ENCODE data around the gene CRYGN.

CRYGN gene

DNA sequence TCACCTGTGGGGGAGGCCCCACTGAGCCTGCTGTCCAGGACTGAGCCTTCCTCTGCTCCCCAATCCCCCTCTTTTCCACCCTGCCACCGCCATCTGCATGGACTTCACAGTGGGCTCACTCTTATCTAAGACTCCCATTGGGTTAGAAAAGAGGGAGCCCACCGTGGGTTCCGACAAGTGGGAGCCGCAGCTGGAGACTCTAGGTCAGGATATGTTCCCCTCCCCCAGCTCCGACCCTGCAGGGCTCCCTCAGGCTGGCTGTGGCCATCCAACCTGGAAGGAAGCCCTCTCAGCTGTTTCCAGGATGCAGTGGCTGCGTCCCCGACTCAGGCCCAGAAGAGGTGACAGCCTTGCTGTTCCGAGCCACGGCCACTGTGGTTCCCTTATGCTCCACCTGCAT is 34.9 kb downstream of the CRYGN start:
- DNase-seq: no peak

DNA sequence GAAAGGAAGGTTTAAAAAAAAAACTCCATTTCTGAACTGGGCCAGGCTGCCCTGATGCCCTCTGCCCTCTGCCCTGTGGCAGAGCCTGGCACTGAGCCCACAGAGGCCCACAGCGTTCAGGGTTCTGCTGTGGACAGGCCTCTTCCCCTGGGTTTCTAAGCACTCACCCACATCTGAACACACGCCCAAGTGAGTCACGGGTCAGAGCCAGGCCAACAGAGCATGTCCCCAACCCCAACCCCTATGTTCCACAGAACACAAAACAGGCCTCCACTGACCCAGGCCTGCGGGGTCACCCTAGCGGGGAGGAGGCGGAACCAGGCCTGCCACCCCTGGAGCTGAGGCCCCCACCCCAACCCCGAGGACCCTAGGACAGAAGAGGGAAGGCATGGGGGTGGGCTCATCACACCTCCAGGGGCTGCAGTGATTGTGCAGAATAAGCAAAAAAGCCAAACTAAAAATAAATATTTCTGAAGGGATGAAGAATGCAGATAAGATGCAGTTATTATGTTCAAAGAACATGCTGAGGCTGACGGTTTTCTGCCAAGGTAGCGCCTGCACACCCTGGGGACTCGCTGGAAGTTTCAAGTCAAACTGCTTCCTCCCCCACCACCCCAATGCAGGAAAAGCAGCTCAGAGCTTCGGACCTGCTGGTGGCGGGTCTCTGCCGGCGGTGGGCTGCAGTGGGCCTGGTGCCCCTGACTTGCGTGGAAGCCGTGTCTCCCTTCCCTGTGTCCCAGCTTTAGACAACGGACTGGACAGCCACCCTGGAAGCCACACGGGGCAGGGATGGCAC is 35.5 kb downstream of the CRYGN start:
- no peak for DNase-seq

GRCh38 chr7:151403764-151404163 is 36.2 kb downstream of the CRYGN start:
- no peak for DNase-seq

DNA sequence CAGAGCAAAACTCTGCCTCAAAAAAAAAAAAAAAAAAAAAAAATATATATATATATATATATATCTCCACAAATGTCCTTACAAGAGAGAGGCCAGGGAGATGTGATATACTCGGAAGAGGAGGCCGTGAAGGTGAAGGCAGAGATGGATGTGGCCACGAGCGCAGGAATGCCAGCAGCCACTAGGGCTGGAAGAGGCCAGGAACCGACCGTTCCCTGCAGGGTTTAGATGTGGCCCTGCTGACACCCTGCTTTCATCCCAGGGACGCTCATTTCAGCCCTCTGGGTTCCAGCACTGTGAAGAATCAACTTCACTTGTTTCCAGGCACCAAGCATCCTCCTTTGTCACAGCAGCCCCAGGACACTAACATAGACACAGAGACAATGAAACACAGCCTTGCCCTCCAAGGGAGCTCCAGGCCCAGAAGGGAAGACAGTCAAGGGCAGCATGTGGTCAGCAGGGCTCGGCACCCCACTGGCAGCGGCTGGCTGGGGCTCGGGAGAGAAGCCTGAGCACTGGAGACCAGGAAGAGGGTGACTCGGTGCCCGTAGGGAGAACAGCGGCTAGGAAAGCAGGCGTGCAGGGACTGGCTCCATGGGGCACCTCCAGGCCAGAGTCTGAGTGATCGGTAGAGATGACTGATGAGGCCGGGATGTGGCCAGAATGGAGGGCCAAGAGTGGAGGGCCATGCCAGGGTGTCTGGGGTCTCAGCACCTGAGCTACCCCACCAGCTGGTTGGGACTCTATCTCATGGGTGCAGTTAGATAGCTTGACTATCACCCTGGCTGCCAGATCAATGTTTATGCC is 37.7 kb downstream of the CRYGN start:
- no peak for DNase-seq

GRCh38 chr7:151400626-151401315 is 39.2 kb downstream of the CRYGN start:
- peak; percentile 19 for DNase-seq

DNA sequence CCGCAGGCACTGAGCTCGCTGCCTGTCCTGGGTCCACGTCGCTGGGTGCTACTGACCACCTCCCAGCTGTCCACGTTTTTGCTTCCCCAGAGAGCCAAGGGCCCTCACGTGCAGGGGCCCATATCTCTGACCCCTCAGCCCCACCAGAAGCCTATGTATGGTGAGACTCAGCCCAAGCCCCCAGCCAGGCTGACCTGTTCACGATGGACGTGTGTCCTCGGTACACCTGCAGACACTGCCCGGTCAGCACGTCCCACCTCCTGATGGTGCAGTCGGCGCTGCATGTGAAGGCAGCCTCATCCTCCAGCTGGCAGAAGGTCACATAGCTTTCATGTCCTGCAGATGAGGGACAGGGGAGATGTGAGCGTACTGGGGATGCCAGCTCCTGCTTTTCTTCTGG is 40.0 kb downstream of the CRYGN start:
- DNase-seq: no peak

GRCh38 chr7:151399305-151399601 is 40.7 kb downstream of the CRYGN start:
- DNase-seq: no peak

GRCh38 chr7:151398446-151399304 is 41.3 kb downstream of the CRYGN start:
- DNase-seq: no peak

DNA sequence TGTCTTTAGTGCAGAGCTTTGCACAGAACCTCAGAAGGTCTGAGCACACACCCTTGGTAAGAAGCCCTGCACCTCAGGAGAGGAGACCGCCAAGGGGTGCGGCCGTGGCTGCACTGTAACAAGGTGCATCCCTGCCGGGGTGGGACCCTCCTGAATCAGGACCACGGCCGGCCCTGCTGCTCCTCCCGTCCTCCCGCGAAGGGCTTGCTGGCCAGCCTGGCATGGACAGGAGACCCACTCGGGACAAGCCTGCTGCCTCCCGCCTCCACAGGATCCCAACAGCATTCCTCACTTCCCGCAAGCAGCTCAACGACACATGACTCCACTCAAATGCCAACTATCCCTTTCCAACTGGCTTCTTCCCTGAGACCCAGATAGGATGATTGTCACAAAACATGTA is 42.9 kb downstream of the CRYGN start:
- DNase-seq: no peak

GRCh38 chr7:151396328-151396970 is 43.5 kb downstream of the CRYGN start:
- no peak for DNase-seq

- DNase-seq: no peak
These were observed 44.9 kb downstream of the CRYGN start for GRCh38 chr7:151395036-151395367.

- no peak for DNase-seq
These were observed 45.6 kb downstream of the CRYGN start for GRCh38 chr7:151394076-151395035.

DNA sequence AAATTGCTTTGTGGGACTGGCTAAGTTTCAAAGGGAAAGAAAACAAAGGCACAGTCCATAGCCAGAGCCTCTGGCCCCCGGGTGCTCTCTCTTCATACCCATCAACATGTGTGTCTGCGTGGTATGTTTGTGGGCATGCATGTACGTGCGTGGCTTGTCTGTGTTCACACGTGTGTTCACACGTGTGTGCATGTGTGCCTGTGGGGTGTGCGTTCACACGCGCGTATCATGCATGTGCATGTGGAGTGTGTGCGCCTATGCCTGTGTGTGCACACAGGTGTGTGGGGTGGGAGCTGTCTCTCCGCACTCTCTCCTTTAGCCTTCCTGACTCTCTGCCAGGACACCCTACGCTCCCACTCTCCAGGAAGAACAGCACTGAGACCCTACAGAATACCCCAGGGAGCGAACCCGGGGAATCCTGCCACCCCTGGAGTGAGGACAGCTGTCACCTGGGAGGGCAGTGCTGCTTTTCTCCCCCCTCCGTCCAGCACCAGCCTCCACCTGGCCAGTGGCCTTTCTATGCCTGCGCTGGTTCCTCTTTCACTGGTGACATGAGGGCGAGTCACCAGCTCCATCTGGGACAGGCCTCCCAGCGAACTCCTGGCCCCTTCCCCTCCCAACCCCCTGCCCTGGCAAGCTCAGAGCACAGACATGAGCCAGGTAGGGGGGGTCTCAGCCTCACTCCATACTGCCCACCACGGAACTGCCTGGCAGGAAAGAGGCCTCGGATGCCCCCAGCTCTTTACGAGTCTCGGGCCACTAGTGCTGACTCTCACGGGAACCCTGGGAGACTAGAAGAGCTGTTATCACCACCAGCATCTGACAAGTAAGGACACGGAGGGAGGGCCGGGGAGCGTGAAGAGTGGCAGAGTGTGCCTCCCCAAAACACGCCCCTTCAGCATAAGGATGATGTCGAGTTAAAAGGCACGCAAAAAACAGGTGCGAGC is 46.6 kb downstream of the CRYGN start:
- DNase-seq: no peak

DNA sequence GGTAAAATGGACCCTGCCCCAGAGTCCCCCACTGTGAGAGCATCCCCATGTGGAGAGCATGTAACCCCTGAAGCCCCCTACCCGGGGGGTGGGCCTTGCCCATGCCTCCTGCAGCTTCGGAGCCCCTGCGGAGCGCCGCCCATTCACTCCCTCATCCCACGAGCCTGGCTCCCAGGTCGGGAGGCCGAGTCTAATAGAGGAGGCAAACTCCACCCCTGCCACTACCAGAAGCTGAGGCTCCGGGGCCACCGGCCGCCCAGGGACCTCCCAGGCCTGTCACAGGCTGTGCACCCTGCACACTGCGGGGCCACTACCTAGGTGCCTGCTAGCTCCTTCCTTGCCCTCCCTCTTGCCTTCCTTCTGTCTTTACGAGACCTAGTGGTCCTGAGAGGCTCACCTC is 47.5 kb downstream of the CRYGN start:
- no peak for DNase-seq

DNA sequence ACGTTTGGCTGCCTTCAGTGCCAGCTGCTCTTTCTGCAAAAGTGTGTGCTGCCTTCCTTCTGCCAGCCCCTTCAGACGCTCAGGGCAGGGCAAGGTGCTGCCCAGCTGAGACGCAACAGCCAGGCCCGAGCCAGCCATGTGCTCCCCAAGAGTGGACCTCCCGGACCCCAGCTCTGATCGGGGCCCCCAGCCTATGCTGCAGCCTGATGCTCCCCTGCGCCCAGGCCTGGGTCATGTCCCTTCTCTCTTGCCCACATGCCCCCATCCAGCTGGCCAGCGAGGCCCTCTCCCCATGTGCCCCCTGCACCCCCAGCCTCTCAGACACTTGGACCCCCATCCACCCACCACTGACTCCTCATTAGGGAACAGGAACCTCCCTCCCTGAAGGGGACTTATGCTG is 47.9 kb downstream of the CRYGN start:
- no peak for DNase-seq

DNA sequence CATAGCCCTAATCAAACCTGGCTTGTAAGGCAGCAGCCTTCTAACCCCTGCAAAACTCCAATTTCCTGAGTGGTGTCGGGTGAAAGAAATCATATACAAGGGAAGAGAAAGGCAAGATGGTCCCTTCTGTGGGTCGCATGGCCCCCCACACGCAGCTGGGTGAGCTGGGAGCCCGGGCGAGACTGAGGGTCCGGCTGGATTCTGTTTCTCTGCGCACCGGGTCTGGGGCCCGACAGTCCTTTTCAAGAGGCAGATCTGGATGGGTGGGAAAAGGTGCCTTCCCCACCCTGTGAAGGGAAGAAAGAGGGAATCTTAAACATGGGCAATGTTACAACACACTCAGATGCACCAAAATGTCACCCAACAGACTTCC is 48.6 kb downstream of the CRYGN start:
- no peak for DNase-seq

DNA sequence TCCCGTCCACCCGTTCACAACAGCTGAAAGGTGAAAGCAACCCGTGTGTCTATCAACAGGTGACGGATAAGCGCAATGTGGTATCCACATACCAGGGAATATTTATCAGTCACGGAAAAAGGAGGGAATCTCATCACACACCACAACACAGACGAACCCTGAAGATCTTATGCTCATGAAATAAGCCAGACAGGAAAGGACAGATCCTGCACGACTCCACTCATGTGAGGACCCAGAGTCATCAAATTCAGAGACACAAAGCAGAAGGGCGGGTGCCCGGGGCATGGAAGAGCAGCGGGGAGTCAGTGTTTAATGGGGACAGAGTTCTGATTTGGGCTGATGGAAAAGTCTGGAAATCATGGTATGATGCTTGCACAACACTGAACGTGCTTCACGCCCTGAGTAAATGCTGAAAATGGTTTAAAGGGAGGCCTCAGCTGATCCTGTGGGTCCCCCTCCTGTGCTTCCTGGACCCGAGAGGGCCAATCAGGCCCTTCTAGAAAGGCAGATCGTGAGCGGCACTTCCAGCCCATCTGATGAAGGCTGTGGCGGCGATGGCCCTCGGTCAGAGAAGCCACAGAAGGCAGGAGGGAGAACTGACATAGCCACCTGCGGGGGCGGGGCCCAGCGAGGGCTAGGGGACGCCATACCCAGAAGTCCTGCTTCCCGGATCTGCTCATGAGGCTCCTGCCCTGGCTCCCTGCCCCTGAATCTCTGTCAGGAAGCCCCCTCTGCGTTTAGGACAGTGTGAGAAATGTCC is 49.2 kb downstream of the CRYGN start:
- DNase-seq: no peak

DNA sequence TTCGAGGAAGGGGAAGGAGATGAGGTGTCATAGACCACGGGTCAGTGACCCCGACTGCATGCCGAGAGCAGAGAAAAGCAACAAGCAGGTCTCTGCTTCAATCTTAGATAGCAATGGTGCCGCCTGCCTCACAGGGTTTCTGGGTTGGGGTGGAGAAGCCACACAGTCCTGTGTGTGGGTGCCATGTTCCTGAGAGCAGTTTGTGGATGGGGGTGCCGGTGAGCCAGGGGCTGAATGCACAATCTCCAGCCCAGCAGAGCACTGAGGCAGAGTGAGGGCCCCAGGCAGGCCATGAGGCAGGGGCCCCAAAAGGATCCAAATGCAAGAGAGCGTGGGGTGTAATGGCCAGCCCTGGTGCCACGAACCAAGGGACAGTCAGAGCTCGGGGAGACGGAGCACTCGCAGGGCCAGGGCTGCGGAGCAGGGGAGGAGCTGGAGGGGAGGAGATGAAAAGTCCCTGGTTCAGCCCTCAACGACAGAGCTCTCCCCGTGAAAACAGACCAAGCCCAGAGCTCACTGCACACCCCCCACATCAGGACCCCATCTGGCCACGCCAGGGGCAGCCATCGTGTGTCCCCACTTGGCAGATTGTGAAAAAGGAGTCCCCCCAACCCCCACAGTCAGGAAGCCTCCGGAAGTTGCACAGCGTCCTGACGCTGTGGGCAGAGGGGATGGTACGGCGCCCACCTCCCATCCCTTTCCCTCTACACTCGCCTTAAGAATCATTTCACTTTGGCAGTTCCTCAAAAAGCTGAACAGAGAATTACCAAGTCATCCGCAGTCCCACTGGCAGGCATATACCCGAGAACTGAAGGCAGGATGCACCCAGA is 50.0 kb downstream of the CRYGN start:
- DNase-seq: no peak

All from NCI-H345 (cell line).